HG02870 (cell line): ENCODE results near the gene PDIA3.
"Not testable (repeated sequence)": the region's sequence is repeated elsewhere in the genome, so short reads cannot be mapped to it uniquely, and the experiment has no call there.

Source experiments
- ATAC-seq: cut with Tn5 transposase; IDR thresholded peaks from one replicate; pipeline ENCODE4 v1.9.1; 2021; ENCODE audit warnings: mild to moderate bottlenecking, moderate library complexity; ENCODE audit not compliant: unreplicated experiment

The PDIA3 gene

DNA sequence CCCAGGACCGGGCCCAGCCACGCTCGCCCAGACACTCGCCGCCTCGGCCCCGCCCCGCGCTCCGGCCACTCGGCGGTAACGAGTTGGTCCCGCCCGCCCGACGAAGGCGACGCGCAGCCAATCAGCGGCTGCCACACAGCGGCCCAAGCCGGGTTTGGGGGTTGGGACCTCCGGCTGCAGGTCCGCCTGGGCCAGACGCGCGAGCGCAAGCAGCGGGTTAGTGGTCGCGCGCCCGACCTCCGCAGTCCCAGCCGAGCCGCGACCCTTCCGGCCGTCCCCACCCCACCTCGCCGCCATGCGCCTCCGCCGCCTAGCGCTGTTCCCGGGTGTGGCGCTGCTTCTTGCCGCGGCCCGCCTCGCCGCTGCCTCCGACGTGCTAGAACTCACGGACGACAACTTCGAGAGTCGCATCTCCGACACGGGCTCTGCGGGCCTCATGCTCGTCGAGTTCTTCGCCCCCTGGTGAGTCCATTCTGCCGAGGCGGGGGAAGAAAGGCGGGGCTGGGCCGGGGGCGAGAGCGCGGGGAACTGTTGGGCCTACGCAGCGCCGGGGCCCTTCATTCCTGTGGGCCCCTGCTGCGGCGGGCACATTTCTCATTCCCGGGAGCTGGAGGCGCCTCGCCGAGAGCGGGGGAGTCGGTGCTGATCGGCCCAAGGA lies at the start of gene PDIA3:
Gene PDIA3, plus strand, starts transcription at position 194 of the 658 bp plus-strand sequence. Its CDS starts 102 bp downstream, at position 296.
- ATAC-seq = peak; percentile 72

GRCh38 chr15:43702174-43702573 lies 44.1 kb upstream of the PDIA3 start:
- no peak for ATAC-seq

GRCh38 chr15:43702701-43703424 lies 43.4 kb upstream of the PDIA3 start:
- ATAC-seq = no peak

- ATAC-seq = not testable (repeated sequence)
These were observed 35.7 kb upstream of the PDIA3 start for GRCh38 chr15:43710431-43711131.

DNA sequence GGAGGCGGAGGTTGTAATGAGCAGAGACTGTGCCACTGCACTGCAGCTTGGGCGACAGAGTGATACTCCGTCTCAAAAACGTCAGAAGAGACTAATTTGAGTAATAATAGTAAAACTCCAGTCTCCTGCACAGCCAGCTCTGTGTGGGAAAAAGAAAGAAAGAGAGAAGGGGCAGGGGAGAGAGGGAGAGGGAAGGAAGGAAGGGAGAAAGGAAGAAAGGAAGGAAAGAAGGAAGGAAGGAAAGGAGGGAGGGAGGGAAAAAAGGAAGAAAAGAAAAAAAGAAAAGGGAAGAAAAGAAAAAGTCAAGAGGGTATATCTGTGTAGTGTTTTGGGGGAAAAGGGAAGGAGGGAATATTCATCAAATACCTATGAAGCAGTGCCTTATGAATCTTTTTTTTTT lies 23.1 kb upstream of the PDIA3 start:
- no peak for ATAC-seq

- ATAC-seq = not testable (repeated sequence)
These were observed 19.9 kb upstream of the PDIA3 start for GRCh38 chr15:43726306-43726705.

DNA sequence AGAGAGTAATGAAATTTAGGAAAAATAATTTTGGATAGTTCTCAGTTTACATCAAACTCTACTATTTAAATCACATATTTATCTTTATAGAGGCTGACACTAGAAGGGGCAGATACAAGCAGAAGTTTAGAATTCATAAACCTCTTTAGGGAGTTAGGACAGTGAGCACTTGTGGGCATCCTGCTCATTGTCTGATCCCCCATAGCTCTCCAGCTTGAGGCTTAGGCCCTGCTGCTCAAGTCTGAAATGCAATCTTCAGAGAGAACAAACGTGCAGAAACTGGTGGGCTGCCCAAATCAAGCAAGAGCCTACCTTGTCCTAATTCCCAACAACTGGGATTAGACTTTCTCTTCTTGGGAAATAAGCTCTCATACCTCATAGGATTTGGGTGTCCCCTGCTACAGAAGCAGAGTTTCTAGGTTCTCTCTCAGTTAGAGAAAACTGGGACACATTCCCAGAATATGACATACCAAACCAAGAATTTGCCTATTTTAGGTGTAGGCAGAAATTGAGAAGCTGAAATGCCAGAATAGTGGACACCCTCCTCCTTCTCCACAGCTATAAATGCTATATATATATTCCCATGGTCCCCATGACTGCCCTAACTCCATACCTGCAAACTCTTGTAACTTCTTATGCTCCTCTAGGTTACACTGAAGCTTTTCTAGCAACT lies 18.0 kb upstream of the PDIA3 start:
- ATAC-seq = not testable (repeated sequence)

DNA sequence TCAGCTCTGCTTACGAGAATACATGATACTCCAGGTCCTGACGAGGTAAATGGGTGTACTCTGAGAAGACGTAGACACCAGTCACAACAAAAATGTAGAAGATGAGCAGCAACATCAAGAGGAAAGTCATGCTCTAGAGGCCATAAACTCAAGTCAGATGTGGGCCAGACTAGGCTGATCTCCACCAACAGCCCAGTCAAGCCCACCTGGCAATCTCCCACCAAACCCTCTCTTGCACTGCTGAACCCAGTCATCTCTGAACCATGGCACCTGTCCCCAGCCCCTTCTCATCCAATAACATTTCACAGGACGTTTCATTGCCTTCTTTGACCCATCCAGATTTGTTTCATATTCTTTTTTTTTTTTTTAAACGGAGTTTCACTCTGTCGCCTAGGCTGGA lies 10.8 kb upstream of the PDIA3 start:
- peak; percentile 71 for ATAC-seq

DNA sequence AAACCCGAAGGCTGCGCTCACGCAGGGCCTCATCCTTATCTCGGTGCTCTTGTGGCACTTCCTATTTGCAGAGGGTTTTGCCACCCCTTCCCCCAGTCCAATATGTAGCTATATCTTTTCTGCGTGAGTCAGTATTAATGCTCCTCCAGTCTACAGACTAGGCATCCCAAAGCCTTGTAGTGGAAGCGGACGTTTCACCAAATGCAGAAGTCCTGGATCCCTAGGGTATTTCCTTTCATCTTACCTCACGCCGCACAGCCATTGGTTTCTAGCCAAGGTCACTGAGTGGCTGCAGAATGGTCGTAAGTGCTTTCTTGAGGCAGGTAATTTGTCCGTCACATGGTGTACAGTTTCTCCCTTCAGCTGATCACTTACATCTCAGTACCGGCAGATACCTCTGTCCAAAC lies 668 bp downstream of the PDIA3 start:
- peak; percentile 2 for ATAC-seq

DNA sequence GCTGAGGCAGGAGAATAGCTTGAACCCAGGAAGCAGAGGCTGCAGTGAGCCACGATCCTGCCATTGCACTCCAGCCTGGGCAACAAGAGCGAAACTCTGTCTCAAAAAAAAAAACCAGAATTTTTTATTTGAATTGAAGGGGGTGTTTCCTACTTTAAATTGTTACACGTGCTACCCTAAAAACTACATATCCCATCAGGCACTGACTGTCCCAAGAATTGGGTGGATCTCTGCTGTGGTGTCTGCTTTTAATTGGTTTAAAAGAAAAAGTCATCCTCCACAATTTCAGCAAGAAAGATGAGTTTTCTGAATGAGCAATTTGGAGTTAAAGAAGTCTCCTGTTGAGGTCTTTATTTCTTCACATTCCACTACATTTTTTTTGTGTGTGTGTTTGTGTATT lies 2.1 kb downstream of the PDIA3 start:
- no peak for ATAC-seq

DNA sequence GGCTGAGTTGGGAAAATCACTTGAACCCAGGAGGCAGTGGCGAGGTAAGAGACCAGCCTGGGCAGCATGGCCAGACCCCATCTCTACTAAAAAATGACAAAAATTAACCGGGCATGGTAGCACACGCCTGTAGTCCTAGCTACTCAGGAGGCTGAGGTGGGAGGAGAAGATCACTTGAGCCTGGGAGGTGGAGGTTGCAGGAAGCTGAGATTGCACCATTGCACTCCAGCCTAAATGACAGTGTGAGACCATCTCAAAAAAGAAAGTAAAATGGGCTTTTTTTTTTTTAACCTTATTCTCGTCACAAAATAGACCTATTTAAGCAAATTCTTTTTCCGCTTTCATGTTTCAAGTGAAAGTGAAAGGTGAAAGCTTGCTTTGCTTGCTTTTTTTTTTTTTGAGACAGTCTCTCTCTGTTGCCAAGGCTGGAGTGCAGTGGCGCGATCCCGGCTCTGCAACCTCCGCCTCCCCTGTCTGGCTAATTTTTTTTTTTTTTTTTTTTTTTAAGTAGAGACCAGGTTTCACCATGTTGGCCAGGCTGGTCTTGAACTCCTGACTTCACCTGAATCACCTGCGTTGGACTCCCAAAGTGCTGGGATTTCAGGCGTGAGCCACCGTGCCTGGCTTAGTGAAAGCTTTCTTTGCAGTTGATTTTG lies 3.6 kb downstream of the PDIA3 start:
- no peak for ATAC-seq

GRCh38 chr15:43751885-43752284 lies 5.6 kb downstream of the PDIA3 start:
- ATAC-seq = no peak

DNA sequence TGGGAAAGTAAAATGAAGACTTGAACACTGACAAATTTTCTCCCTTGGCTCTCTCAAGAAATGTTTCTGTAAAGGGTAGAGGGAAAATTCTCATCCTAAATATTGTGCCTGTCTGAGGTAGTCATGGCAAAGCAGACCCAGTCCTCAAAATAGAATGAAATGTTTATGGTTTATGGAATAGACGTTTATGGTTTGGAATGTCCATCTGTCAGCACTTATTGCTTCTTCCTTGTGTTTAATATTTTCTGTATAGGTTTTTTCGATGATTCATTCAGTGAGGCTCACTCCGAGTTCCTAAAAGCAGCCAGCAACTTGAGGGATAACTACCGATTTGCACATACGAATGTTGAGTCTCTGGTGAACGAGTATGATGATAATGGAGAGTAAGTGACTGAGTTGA lies 16.6 kb downstream of the PDIA3 start:
- ATAC-seq = no peak

DNA sequence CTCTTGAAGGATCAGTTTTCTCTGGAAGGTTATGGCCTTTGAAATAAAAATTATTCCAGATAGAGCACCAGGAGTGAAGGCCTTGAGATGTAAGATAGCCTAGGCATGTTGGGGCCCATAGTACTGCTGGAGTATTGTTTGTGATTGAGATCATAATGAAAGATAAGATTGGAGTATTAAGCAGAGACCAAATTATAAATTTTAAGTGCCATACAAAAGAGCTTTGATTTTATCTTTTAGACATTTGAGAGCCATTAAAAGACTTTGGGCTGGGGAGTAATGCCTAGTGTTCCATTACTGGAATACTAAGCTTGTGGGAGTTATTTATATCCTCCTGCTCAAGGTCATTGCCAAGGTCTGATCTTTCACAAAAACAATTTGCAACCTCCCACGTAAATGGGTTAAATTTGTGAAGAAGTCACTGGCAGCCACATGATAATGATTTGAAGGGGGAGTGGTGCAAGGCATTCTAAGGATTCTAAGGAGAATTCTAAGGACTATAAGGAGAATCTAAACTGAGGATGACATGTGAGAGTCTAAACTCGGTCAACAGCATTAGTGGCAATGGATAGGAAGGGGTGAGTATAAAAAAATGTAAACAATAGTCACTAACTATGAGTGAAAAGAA lies 17.7 kb downstream of the PDIA3 start:
- no peak for ATAC-seq

GRCh38 chr15:43769584-43770228 lies 23.5 kb downstream of the PDIA3 start:
- no peak for ATAC-seq

DNA sequence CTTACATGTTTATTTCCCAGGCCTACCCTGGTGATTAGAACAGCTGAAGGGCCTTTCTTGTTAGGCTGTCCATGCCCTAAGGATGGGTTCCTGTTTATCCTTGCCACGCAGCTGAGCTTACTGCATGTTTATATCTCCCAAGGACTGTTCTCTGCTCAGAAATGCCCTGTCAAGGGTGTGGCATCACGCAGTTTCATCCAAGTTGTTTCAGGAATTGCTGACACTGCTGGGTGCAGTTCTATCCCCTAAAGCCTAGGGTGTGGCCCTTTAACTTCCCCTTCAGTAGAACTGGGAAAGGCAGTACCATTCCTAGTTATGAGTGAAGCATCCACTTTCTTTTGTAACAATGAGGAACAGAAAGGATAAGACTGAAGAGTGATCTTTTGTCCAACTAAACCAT lies 25.6 kb downstream of the PDIA3 start:
- no peak for ATAC-seq

DNA sequence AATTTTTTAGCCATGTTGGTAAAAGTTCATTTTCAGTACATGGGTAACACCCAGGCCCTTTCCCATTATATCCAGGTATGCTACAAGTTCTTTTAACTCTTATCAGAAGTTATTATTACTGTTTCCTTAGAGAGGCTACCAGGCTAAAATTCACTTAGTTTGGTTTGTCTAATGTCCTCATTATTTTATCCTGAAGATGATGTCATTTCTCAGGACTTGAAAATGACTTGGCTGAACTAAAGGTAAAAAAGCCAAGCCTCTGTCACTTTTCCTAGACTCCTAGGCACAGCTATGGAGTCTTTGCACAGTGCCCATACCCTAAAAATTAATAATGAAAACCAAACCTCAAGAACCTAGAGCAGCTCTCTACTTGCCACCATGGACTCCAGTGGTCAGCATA lies 26.4 kb downstream of the PDIA3 start:
- ATAC-seq = no peak

DNA sequence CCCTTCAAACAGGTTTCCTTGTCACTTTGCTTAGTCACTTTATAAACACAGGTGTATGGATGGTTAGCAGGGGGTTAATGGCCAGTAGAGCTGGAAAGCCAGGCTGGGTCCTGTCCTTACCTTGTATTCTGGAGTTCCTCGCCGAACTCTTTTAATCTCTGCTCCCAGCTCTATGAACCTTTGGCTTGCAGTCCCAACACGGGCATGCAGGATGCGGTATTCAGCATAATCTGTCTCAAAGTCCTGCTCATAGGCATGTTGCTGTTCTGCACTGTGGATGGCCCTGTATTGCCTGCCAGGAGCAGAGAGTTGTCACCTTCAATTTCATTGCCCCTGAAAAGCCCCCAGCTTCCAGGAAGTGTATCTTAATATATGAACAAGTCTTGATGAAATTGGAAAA lies 27.8 kb downstream of the PDIA3 start:
- no peak for ATAC-seq

DNA sequence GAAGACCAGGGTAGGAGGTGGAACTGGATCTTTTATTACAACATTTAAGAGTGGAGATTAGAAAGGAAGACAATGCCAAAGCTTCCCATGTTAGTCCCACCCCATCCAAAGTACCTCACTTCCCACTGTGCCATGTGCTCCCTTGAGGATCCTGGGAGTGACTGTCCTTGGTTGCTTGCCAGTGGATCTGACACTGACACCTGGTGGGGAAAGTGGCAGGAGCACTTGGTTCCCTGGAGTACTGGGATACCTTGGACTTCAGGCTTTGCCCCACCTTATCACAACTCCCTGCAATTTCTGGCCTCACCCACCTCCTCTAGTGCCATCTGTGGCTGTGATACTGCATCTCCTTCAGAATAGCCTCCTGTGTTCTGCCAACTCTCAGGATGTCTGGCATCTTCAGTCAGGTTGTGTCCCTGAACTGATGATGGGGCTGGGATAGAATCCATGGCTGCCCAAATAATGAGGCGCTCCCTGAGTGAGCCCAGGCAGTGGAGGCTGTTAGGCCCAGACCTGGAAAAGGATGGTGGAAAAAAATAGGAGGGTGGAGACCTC lies 29.2 kb downstream of the PDIA3 start:
- ATAC-seq = no peak
